K562 (cell line): ENCODE data around the gene ZNF316. TPM values are rescaled to one million over a fixed set of nuclear protein-coding genes. Genes with fewer than 3 reads are reported as not detected.

ENCODE experiments used
- ATAC-seq: fragments of 200-7000 bp; cut with Tn5 transposase; 3 replicates; pipeline ENCODE4 v1.9.1; 2020; ENCODE audit warnings: moderate library complexity
- BruUV-seq: library from RNA; stranded (reverse); fragments of 400-500 nt; replicated peaks from 2 replicates; lab custom pipeline; 2021; lab: Mats Ljungman, UMichigan
- CTCF ChIA-PET: fragments of 300-600 bp; formaldehyde crosslinking; extraction: SDS; loops from one replicate; lab custom pipeline; 2021; ENCODE audit warnings: low intra/inter-chr PET ratio; lab: Yijun Ruan, JAX
- POLR2A ChIA-PET: fragments of 300-600, 350-650 bp; sonication (Branson Sonifier 250); formaldehyde crosslinking; extraction: SDS; loops from one replicate; lab custom pipeline; 2021; ENCODE audit warnings: antibody characterized with exemption, inconsistent platforms; lab: Yijun Ruan, JAX
- DNase-seq, 4 experiments: peaks; one replicate each; pipeline versions ENCODE4 v3.0.0 to v3.0.0-alpha.2; 2011 to 2018; ENCODE audit warnings: low spot score in 3 of 4, mixed read lengths in 3 of 4; ENCODE audit errors: extremely low read depth in 1 of 4
- FAIRE-seq: peaks from 2 replicates; lab custom pipeline; 2011; peaks lifted over from hg19 to GRCh38; lab: Jason Lieb, UNC
- H2AFZ ChIP-seq: 2 replicates; pipeline ENCODE4 v1.6.0; 2011; ENCODE audit warnings: low read depth, low read length, control low read depth, inconsistent platforms
- H3K27ac ChIP-seq: fragments of 200-600 bp; 3 replicates; pipeline ENCODE4 v1.8.0; 2011; ENCODE audit warnings: low read depth, mild to moderate bottlenecking, control low read depth, inconsistent platforms, low read length, moderate library complexity, mixed read lengths; ENCODE audit errors: extremely low read depth
- H3K27me3 ChIP-seq, 2 experiments: fragments of 300-600 bp in 1 of 2; 2 replicates in 1 of 2; 3 replicates in 1 of 2; pipeline versions ENCODE4 v1.6.0 to v1.8.0; 2011; ENCODE audit warnings: inconsistent platforms in 2 of 2, low read length in 2 of 2, mild to moderate bottlenecking in 1 of 2, mixed read lengths in 1 of 2, moderate library complexity in 1 of 2; ENCODE audit not compliant: control insufficient read depth in 2 of 2, insufficient read depth in 2 of 2
- H3K36me3 ChIP-seq: fragments of 300-600 bp; 3 replicates; pipeline ENCODE4 v1.8.0; 2011; ENCODE audit warnings: mild to moderate bottlenecking, low read length, inconsistent platforms; ENCODE audit not compliant: control insufficient read depth, insufficient read depth
- H3K4me1 ChIP-seq, 2 experiments: fragments of 200-600 bp in 1 of 2; replicated peaks in 1 of 2; 2 replicates in 1 of 2; 3 replicates in 1 of 2; pipeline versions ENCODE4 v1.5.1 to v1.8.0; 2011; ENCODE audit warnings: inconsistent platforms in 2 of 2, low read length in 2 of 2, mild to moderate bottlenecking in 1 of 2, mixed read lengths in 1 of 2, moderate library complexity in 1 of 2; ENCODE audit not compliant: control insufficient read depth in 2 of 2, insufficient read depth in 2 of 2
- H3K4me2 ChIP-seq: 2 replicates; pipeline ENCODE4 v1.6.1; 2011; ENCODE audit warnings: low read length, control low read depth, inconsistent platforms, mixed read lengths; ENCODE audit not compliant: insufficient read depth
- H3K4me3 ChIP-seq: fragments of 200-600 bp; sonication (generic), shearing (Covaris generic); 2 replicates; pipeline ENCODE4 v1.5.1; 2016; ENCODE audit warnings: control low read depth, inconsistent platforms
- H3K79me2 ChIP-seq: fragments of 200-600 bp; 3 replicates; pipeline ENCODE4 v1.8.0; 2011; ENCODE audit warnings: low read length, inconsistent platforms; ENCODE audit not compliant: control insufficient read depth, insufficient read depth
- H3K9ac ChIP-seq, 2 experiments: 2 replicates each; pipeline versions ENCODE4 v1.6.0 to v1.6.1; 2011; ENCODE audit warnings: low read depth in 2 of 2, low read length in 2 of 2, control low read depth in 1 of 2, inconsistent platforms in 1 of 2, mild to moderate bottlenecking in 1 of 2, mixed read lengths in 1 of 2; ENCODE audit not compliant: insufficient read depth in 1 of 2
- H3K9me1 ChIP-seq: one replicate; pipeline ENCODE4 v1.6.0; 2011; ENCODE audit warnings: inconsistent platforms, mild to moderate bottlenecking, low read length, moderate library complexity; ENCODE audit not compliant: control insufficient read depth, insufficient read depth
- H3K9me3 ChIP-seq: replicated peaks from 2 replicates; pipeline ENCODE4 v1.5.1; 2011; ENCODE audit warnings: low read depth, low read length, inconsistent platforms; ENCODE audit not compliant: control insufficient read depth, insufficient read depth
- H4K20me1 ChIP-seq: replicated peaks from 2 replicates; pipeline ENCODE4 v1.6.1; 2011; ENCODE audit warnings: low read length, inconsistent platforms, mixed read lengths; ENCODE audit not compliant: control insufficient read depth, insufficient read depth
- ATF1 ChIP-seq, 2 experiments: fragments of 450-650 bp in 1 of 2; IDR thresholded peaks; 2 replicates each; pipeline ENCODE4 v1.6.1; 2016; ENCODE audit warnings: missing compliant biosample characterization in 1 of 2, missing genetic modification characterization in 1 of 2
- ATF7 ChIP-seq: fragments of 450-650 bp; IDR thresholded peaks from 2 replicates; pipeline ENCODE4 v1.7.1; 2014; ENCODE audit warnings: mild to moderate bottlenecking, moderate library complexity
- CREB1 ChIP-seq, 2 experiments: sonication (generic) in 1 of 2; formaldehyde crosslinking in 1 of 2; IDR thresholded peaks; 2 replicates each; pipeline versions ENCODE4 v1.6.1 to v1.8.0; 2012 to 2022; ENCODE audit warnings: inconsistent platforms in 1 of 2, mild to moderate bottlenecking in 1 of 2, missing genetic modification reagents in 1 of 2, moderate library complexity in 1 of 2
- CREM ChIP-seq: IDR thresholded peaks from 2 replicates; pipeline ENCODE4 v1.6.1; 2014; ENCODE audit warnings: antibody characterized with exemption, low read depth
- MLX ChIP-seq, 2 experiments: fragments of 450-650 bp in 1 of 2; sonication (generic) in 1 of 2; formaldehyde crosslinking; conservative IDR thresholded peaks; 2 replicates each; pipeline versions ENCODE4 v1.4.0 to v1.8.1; 2020 to 2022; ENCODE audit warnings: mild to moderate bottlenecking in 1 of 2, missing genetic modification reagents in 1 of 2
- ZNF41 ChIP-seq: fragments of 250-450 bp; sonication (Bioruptor Pico); conservative IDR thresholded peaks from 2 replicates; pipeline ENCODE4 v1.4.0; 2020; ENCODE audit warnings: mild to moderate bottlenecking
- ZNF785 ChIP-seq: fragments of 250-450 bp; sonication (Bioruptor Pico); IDR thresholded peaks from 2 replicates; pipeline ENCODE4 v1.4.0; 2020; ENCODE audit warnings: mild to moderate bottlenecking
- WGBS: fragments of 100-300 bp; shearing (Covaris generic); methylation state at CpG from one replicate; pipeline ENCODE4 v1.1.6; 2016; ENCODE audit warnings: low coverage, mixed read lengths; ENCODE audit not compliant: insufficient coverage; ENCODE audit errors: missing lambda C conversion rate; 5-methylcytosine and 5-hydroxymethylcytosine counted together
- in situ Hi-C: fragments of 300-500 bp; cut with MboI; formaldehyde crosslinking; loops from 4 replicates; pipeline ENCODE4 v1.15.0; 2018; ENCODE audit warnings: inconsistent platforms, mixed read lengths
- intact Hi-C: fragments of 100-400 bp; cut with micrococcal nuclease; formaldehyde crosslinking; loops from 2 replicates; pipeline ENCODE4 v1.14.2; 2022
- polyA plus RNA-seq, 8 experiments: library from polyadenylated mRNA; depleted of rRNA in 4 of 8; stranded (reverse) in 5 of 8; unstranded in 3 of 8; fragments of >200 nt; fragmentation: Nextera tagmentation in 2 of 8; fragmentation: Illumina TruSeq in 1 of 8; extraction: Ambion mirVana in 2 of 8; extraction: Trizol in 1 of 8; gene quantifications; 2 replicates each; pipeline versions ENCODE4 v1.2.1 to v1.2.3, GENCODE V29; 2011 to 2014; ENCODE audit warnings: inconsistent platforms in 1 of 8, missing spikeins in 1 of 8
- total RNA-seq, 7 experiments: library from RNA; depleted of rRNA in 6 of 7; stranded (reverse); fragments of >200 nt in 6 of 7; fragmentation: Illumina TruSeq in 2 of 7; extraction: Trizol in 2 of 7; gene quantifications; 2 replicates each; pipeline versions ENCODE4 v1.2.1 to v1.2.3, GENCODE V29; 2011 to 2021; ENCODE audit warnings: low replicate concordance in 1 of 7
- TF ChIP-seq, protein P1 (sequence below), 2 experiments: fragments of 450-650 bp in 1 of 2; sonication (generic) in 1 of 2; formaldehyde crosslinking in 1 of 2; IDR thresholded peaks in 1 of 2; conservative IDR thresholded peaks in 1 of 2; 2 replicates each; pipeline versions ENCODE4 v1.6.1 to v1.8.1; 2016 to 2023; ENCODE audit warnings: mild to moderate bottlenecking in 2 of 2, moderate library complexity in 2 of 2, inconsistent platforms in 1 of 2, missing genetic modification reagents in 1 of 2

ZNF316 gene
- total and polyA plus RNA-seq, 9 of the 15 experiments (the other 6 are each of a cell fraction or from before 2014, with no cell fraction given), result 0.10 to 34.0 (median 8.6) TPM

DNA sequence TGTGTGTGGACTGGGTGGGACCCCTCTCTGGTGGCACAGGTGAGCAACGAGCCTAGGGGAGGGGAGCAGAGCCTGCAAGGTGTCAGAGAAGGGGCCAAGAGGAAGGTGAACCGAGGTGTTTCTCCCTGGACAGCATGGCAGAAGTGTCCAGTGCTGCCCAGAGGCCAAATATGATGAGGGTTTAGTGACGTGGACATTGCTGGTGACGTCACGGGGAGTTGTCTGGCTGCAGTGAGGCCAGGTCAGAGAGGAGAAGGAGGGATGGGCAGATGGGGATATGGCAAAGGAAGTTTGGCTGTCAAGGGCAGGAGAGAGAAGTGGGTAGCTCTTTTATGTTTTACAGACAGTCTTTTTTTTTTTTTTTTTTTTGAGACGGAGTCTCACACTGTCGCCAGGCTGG, 24.3 kb upstream of the ZNF316 start:
- Histone ChIP-seq H3K9ac (no peak overlapping the region), H3K4me2 (no peak overlapping the region), H3K9me1 (no peaks in the 10 kb centered on the region), H3K79me2 (no peaks in the 10 kb centered on the region), H3K27ac (no peak overlapping the region), H3K4me3 (no peak overlapping the region), H2AFZ (no peak overlapping the region), H3K36me3 (peaks cover 5% of the 10 kb centered on the region; the same call in 1 of the 3 replicates), H3K4me1 (peaks cover 0 to 16% of the 10 kb centered on the region in 2 experiments; a peak in 2 of 5 replicates), H4K20me1 (no peaks in the 10 kb centered on the region), H3K27me3 (peaks cover 18 to 44% of the 10 kb centered on the region in 2 experiments), H3K9me3 (no peaks in the 10 kb centered on the region)
- TF ChIP-seq CREM, result peak; percentile 85
- TF ChIP-seq, protein P1, sequence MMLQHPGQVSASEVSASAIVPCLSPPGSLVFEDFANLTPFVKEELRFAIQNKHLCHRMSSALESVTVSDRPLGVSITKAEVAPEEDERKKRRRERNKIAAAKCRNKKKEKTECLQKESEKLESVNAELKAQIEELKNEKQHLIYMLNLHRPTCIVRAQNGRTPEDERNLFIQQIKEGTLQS (IDR thresholded peaks at IDR 0.05), result peak; percentile 61
- TF ChIP-seq, protein P1 (CRISPR knock-in tag; conservative IDR thresholded peaks at IDR 0.05), result no peak
- peak; percentile 32; the same call in 1 of the 2 replicates for TF ChIP-seq ATF7
- TF ChIP-seq CREB1 (IDR thresholded peaks at IDR 0.05), result peak; percentile 48; the same call in 1 of the 2 replicates
- TF ChIP-seq CREB1 (CRISPR knock-in tag; IDR thresholded peaks at IDR 0.05), result peak; percentile 73
- TF ChIP-seq MLX (CRISPR knock-in tag; conservative IDR thresholded peaks at IDR 0.05), result no peak
- TF ChIP-seq ATF1 (CRISPR knock-in tag; IDR thresholded peaks at IDR 0.05), result 0 out of 2 replicates have a peak, but pooled peaks have one; percentile 46
- peak; percentile 91 for TF ChIP-seq ATF1 (tag; IDR thresholded peaks at IDR 0.05)
- TF ChIP-seq ZNF41 (CRISPR knock-in tag), result no peak
- no peak for TF ChIP-seq ZNF785 (CRISPR knock-in tag)
- intact Hi-C loops, result no loop called here
- ChIA-PET CTCF (no interaction called here), POLR2A (interaction anchor here (2.3 kb wide), 1 partner anchor 8 kb away, joined by 7 read pairs; no protein-coding TSS in a partner anchor)
- BruUV-seq, result no TSS peak
- in situ Hi-C loops, result no loop called here
- 2% methylated on average over 5 of the region's 7 CpGs for WGBS
- DNase-seq, result peak in 1 of 4 experiments; percentile 25
- peak; percentile 44 for FAIRE-seq
- peak; percentile 23; the same call in 1 of the 3 replicates for ATAC-seq
